ENCODE results near the gene MSI2.

DNA sequence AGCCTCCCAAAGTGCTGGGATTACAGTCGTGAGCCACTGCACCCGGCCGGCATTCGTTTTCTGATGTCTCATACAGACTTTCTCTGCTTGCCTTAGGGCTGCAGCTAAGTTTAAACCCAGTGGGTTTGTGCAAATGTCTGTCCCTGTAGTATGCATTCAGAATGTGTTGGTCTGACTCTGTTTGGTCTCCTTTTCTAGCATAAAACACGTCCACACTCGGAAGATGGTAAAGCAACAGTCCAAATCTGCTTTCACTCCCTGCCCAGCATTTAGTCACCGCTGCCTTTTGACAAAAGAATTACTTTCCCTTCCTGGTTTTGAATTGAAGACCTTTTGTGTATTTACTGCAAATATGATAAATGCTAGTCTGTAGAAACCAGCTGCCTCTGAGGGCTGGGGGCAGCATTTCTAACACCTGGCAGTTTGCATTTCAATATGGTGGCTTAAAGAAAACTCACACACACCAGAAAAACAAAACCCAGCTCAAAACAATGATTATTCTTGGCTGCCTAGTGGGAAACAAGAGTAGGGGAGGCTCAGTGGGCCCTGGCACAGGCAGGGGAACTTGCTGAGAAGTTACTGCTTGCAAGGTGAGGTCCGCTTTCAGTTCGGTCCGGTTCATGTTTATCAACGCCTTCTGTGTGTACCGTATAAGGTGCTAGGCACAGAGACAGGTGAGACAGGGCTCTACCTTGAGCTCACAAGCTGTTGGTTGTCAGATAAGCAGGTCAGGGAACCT is 56.9 kb downstream of the MSI2 start:
- TF ChIP-seq, protein P1, sequence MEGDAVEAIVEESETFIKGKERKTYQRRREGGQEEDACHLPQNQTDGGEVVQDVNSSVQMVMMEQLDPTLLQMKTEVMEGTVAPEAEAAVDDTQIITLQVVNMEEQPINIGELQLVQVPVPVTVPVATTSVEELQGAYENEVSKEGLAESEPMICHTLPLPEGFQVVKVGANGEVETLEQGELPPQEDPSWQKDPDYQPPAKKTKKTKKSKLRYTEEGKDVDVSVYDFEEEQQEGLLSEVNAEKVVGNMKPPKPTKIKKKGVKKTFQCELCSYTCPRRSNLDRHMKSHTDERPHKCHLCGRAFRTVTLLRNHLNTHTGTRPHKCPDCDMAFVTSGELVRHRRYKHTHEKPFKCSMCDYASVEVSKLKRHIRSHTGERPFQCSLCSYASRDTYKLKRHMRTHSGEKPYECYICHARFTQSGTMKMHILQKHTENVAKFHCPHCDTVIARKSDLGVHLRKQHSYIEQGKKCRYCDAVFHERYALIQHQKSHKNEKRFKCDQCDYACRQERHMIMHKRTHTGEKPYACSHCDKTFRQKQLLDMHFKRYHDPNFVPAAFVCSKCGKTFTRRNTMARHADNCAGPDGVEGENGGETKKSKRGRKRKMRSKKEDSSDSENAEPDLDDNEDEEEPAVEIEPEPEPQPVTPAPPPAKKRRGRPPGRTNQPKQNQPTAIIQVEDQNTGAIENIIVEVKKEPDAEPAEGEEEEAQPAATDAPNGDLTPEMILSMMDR (IDR thresholded peaks at IDR 0.05) = no peak
- TF ChIP-seq NRF1 (IDR thresholded peaks at IDR 0.05; ENCODE audit: low read depth, low read length) (no peak), POLR2AphosphoS5 (IDR thresholded peaks at IDR 0.05; ENCODE audit: low read depth, low read length) (no peak), RAD21 (IDR thresholded peaks at IDR 0.05; ENCODE audit: low read length) (no peak), SMC3 (IDR thresholded peaks at IDR 0.05; ENCODE audit: low read depth, low read length) (no peak), GABPA (IDR thresholded peaks at IDR 0.05; ENCODE audit: low read depth) (no peak), EZH2phosphoT487 (IDR thresholded peaks at IDR 0.05; ENCODE audit: borderline replicate concordance, low read depth) (no peak), RCOR1 (IDR thresholded peaks at IDR 0.05; ENCODE audit: low read length) (no peak), GATA2 (CRISPR knock-in tag; IDR thresholded peaks at IDR 0.05) (no peak), MEF2A (IDR thresholded peaks at IDR 0.05; ENCODE audit: borderline replicate concordance, low read depth) (no peak), ELF1 (IDR thresholded peaks at IDR 0.05) (no peak), TAF1 (IDR thresholded peaks at IDR 0.05; ENCODE audit: borderline replicate concordance, low read depth, low read length) (no peak)
- TF ChIP-seq, protein P2, sequence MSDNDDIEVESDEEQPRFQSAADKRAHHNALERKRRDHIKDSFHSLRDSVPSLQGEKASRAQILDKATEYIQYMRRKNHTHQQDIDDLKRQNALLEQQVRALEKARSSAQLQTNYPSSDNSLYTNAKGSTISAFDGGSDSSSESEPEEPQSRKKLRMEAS (IDR thresholded peaks at IDR 0.05; ENCODE audit: low read depth) = no peak
